ENCODE results near the gene DAPK1.
A peak's percentile ranks its signal among the peaks of the same experiment; 100 is the strongest.

DAPK1 gene

GRCh38 chr9:87702921-87703320 lies 205.3 kb downstream of the DAPK1 start:
- no peak overlapping the region for H3K9ac ChIP-seq
- no peak overlapping the region for H3K27ac ChIP-seq
- no peak for TF ChIP-seq CTCF (conservative IDR thresholded peaks at IDR 0.05; ENCODE audit: low read depth, low read length)
- no peaks in the 10 kb centered on the region for H3K36me3 ChIP-seq (ENCODE audit: insufficient read depth)
- peaks cover 46% of the 10 kb centered on the region for H3K4me1 ChIP-seq (ENCODE audit: low read depth, poor library complexity, severe bottlenecking)
- no peak overlapping the region for H2AFZ ChIP-seq (ENCODE audit: low read depth)
- no peaks in the 10 kb centered on the region for H4K20me1 ChIP-seq (ENCODE audit: insufficient read depth)
- no peaks in the 10 kb centered on the region for H3K27me3 ChIP-seq (ENCODE audit: insufficient read depth, low read depth)
- no peaks in the 10 kb centered on the region for H3K79me2 ChIP-seq (ENCODE audit: insufficient read depth, low read depth)
- H3K4me2 ChIP-seq: peak overlapping the region; percentile 64
- no peak overlapping the region for H3K4me3 ChIP-seq (IDR thresholded peaks at IDR 0.05; ENCODE audit: insufficient read depth, low read depth, low read length)

- Histone ChIP-seq H3K4me3 (IDR thresholded peaks at IDR 0.05; ENCODE audit: insufficient read depth, low read depth, low read length) (no peak overlapping the region), H3K27me3 (ENCODE audit: insufficient read depth, low read depth) (no peaks in the 10 kb centered on the region), H3K4me1 (ENCODE audit: low read depth, poor library complexity, severe bottlenecking) (peaks cover 46% of the 10 kb centered on the region), H2AFZ (ENCODE audit: low read depth) (no peak overlapping the region), H3K36me3 (ENCODE audit: insufficient read depth) (no peaks in the 10 kb centered on the region), H3K27ac (no peak overlapping the region; the same call in 1 of the 2 replicates), H3K4me2 (no peak overlapping the region), H3K79me2 (ENCODE audit: insufficient read depth, low read depth) (no peaks in the 10 kb centered on the region), H3K9ac (no peak overlapping the region), H4K20me1 (ENCODE audit: insufficient read depth) (no peaks in the 10 kb centered on the region)
- TF ChIP-seq CTCF (conservative IDR thresholded peaks at IDR 0.05; ENCODE audit: low read depth, low read length): no peak
Observed at GRCh38 chr9:87703636-87704276, 206.1 kb downstream of the DAPK1 start.

- H3K27me3 ChIP-seq (ENCODE audit: insufficient read depth, low read depth): no peaks in the 10 kb centered on the region
- H3K9ac ChIP-seq: no peak overlapping the region
- TF ChIP-seq CTCF (conservative IDR thresholded peaks at IDR 0.05; ENCODE audit: low read depth, low read length): no peak
- H4K20me1 ChIP-seq (ENCODE audit: insufficient read depth): no peaks in the 10 kb centered on the region
- H3K4me2 ChIP-seq: no peak overlapping the region
- H3K79me2 ChIP-seq (ENCODE audit: insufficient read depth, low read depth): no peaks in the 10 kb centered on the region
- H3K4me3 ChIP-seq (IDR thresholded peaks at IDR 0.05; ENCODE audit: insufficient read depth, low read depth, low read length): no peak overlapping the region
- H3K27ac ChIP-seq: no peak overlapping the region; the same call in 1 of the 2 replicates
- no peak overlapping the region for H2AFZ ChIP-seq (ENCODE audit: low read depth)
- H3K4me1 ChIP-seq (ENCODE audit: low read depth, poor library complexity, severe bottlenecking): peaks cover 46% of the 10 kb centered on the region
- H3K36me3 ChIP-seq (ENCODE audit: insufficient read depth): no peaks in the 10 kb centered on the region
Observed at GRCh38 chr9:87704342-87704741, 206.7 kb downstream of the DAPK1 start.

- Histone ChIP-seq H3K27me3 (ENCODE audit: insufficient read depth, low read depth) (no peaks in the 10 kb centered on the region), H2AFZ (ENCODE audit: low read depth) (no peak overlapping the region), H3K4me1 (ENCODE audit: low read depth, poor library complexity, severe bottlenecking) (peaks cover 36% of the 10 kb centered on the region), H3K27ac (no peak overlapping the region), H3K36me3 (ENCODE audit: insufficient read depth) (no peaks in the 10 kb centered on the region), H3K79me2 (ENCODE audit: insufficient read depth, low read depth) (no peaks in the 10 kb centered on the region), H3K4me3 (IDR thresholded peaks at IDR 0.05; ENCODE audit: insufficient read depth, low read depth, low read length) (no peak overlapping the region), H4K20me1 (ENCODE audit: insufficient read depth) (no peaks in the 10 kb centered on the region), H3K9ac (no peak overlapping the region), H3K4me2 (no peak overlapping the region)
- no peak for TF ChIP-seq CTCF (conservative IDR thresholded peaks at IDR 0.05; ENCODE audit: low read depth, low read length)
Observed at GRCh38 chr9:87706066-87706739, 208.5 kb downstream of the DAPK1 start.
